Ishikawa (cell line): ENCODE measurements around the gene PLCB4.

Experiments used
- CEBPB ChIP-seq: IDR thresholded peaks from 2 replicates; pipeline ENCODE4 v1.6.1; 2012
- EP300 ChIP-seq: IDR thresholded peaks from 2 replicates; pipeline ENCODE4 v1.6.1; 2012; ENCODE audit warnings: borderline replicate concordance
- NFIC ChIP-seq: IDR thresholded peaks from 2 replicates; pipeline ENCODE4 v1.6.1; 2012
- RAD21 ChIP-seq: IDR thresholded peaks from 2 replicates; pipeline ENCODE4 v1.6.1; 2012; ENCODE audit warnings: low read depth
- TAF1 ChIP-seq: IDR thresholded peaks from 2 replicates; pipeline ENCODE4 v1.6.1; 2012; ENCODE audit warnings: low read depth, mild to moderate bottlenecking
- YY1 ChIP-seq: IDR thresholded peaks from 2 replicates; pipeline ENCODE4 v1.6.1; 2012; ENCODE audit warnings: low read depth
- TF ChIP-seq, protein P1 (sequence below): IDR thresholded peaks from 2 replicates; pipeline ENCODE4 v1.6.1; 2012

DNA sequence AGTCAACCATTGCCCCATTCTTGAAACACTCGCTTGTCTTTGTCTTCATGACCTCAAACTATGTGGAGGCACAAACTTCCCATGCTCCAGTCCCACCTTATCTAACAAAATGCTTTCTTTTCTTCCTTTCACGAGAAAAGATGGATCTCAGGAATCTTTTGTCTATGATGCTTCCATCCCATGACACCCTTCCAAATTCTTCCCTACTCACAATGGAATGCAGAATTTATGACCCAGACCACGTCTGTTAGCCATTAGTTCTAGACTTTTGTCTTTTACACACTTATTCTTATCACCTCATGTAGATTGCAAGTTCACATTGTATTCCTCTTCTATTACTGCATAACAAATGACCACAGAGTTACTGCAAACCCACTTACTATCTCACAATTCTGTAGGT lies 421.3 kb downstream of the PLCB4 start:
- TF ChIP-seq EP300: no peak
- TF ChIP-seq, protein P1, sequence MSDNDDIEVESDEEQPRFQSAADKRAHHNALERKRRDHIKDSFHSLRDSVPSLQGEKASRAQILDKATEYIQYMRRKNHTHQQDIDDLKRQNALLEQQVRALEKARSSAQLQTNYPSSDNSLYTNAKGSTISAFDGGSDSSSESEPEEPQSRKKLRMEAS: no peak
- TF ChIP-seq CEBPB: no peak
- no peak for TF ChIP-seq NFIC
- no peak for TF ChIP-seq YY1
- no peak for TF ChIP-seq TAF1
- no peak for TF ChIP-seq RAD21
